Testis (tissue), 2 donors: ENCODE measurements around the gene CACNA1S.

Experiments
- CTCF ChIP-seq, 3 experiments: fragments of 450-650 bp in 2 of 3; fragments of 200-600 bp in 1 of 3; sonication (generic) in 1 of 3; IDR thresholded peaks; one replicate each; pipeline ENCODE4 v1.5.1; 2016 to 2019; ENCODE audit warnings: antibody characterized with exemption in 3 of 3, mild to moderate bottlenecking in 2 of 3, moderate library complexity in 1 of 3
- POLR2A ChIP-seq: fragments of 450-650 bp; IDR thresholded peaks from one replicate; pipeline ENCODE4 v1.6.1; 2017; ENCODE audit warnings: antibody characterized with exemption, mild to moderate bottlenecking, moderate library complexity

- no peak for TF ChIP-seq CTCF (IDR thresholded peaks at IDR 0.05)
- no peak for TF ChIP-seq POLR2A
Measured at GRCh38 chr1:200990114-200990513, 122.1 kb downstream of the CACNA1S start.
